ENCODE data around the gene PAXX.

PAXX gene

DNA sequence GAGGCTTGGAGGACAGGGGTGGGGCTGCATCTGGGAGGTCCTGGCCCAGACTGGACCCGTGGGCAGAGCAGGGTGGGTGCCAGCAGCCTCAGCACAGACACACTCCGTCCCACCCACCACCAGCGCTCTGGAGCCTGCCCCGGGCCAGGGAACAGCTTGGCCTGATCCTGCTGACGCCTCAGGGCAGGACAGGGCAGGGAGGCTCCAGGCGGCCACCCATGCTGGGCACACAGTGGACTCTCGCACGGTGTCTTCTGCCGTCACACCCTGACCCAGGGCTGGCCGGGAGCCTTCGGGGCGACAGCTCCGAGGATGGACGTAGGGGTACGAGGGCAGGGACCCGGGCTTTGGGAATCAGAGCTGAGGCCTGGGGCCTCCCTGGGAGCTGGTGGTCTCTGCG lies 23.1 kb upstream of the PAXX start:
- TF ChIP-seq GABPA (IDR thresholded peaks at IDR 0.05; ENCODE audit: low read depth): no peak
- TF ChIP-seq SPI1 (IDR thresholded peaks at IDR 0.05; ENCODE audit: borderline replicate concordance, low read depth): no peak
- TF ChIP-seq, protein P1, sequence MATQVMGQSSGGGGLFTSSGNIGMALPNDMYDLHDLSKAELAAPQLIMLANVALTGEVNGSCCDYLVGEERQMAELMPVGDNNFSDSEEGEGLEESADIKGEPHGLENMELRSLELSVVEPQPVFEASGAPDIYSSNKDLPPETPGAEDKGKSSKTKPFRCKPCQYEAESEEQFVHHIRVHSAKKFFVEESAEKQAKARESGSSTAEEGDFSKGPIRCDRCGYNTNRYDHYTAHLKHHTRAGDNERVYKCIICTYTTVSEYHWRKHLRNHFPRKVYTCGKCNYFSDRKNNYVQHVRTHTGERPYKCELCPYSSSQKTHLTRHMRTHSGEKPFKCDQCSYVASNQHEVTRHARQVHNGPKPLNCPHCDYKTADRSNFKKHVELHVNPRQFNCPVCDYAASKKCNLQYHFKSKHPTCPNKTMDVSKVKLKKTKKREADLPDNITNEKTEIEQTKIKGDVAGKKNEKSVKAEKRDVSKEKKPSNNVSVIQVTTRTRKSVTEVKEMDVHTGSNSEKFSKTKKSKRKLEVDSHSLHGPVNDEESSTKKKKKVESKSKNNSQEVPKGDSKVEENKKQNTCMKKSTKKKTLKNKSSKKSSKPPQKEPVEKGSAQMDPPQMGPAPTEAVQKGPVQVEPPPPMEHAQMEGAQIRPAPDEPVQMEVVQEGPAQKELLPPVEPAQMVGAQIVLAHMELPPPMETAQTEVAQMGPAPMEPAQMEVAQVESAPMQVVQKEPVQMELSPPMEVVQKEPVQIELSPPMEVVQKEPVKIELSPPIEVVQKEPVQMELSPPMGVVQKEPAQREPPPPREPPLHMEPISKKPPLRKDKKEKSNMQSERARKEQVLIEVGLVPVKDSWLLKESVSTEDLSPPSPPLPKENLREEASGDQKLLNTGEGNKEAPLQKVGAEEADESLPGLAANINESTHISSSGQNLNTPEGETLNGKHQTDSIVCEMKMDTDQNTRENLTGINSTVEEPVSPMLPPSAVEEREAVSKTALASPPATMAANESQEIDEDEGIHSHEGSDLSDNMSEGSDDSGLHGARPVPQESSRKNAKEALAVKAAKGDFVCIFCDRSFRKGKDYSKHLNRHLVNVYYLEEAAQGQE (IDR thresholded peaks at IDR 0.05; ENCODE audit: insufficient replicate concordance, low read depth): no peak
- TF ChIP-seq CTCF (IDR thresholded peaks at IDR 0.05; ENCODE audit: insufficient read depth, low read length): no peak
- no peak for TF ChIP-seq POLR2AphosphoS5 (IDR thresholded peaks at IDR 0.05; ENCODE audit: low read depth)
- H3K4me3 ChIP-seq (replicated peaks; ENCODE audit: insufficient read depth, low read length): no peak overlapping the region
- no peak for DNase-seq (ENCODE audit: low read depth in 1 of 2, low spot score in 1 of 2)
- H3K27me3 ChIP-seq (ENCODE audit: insufficient read depth, poor library complexity, severe bottlenecking): no peaks in the 10 kb centered on the region
- H3K27ac ChIP-seq (replicated peaks): no peak overlapping the region

DNA sequence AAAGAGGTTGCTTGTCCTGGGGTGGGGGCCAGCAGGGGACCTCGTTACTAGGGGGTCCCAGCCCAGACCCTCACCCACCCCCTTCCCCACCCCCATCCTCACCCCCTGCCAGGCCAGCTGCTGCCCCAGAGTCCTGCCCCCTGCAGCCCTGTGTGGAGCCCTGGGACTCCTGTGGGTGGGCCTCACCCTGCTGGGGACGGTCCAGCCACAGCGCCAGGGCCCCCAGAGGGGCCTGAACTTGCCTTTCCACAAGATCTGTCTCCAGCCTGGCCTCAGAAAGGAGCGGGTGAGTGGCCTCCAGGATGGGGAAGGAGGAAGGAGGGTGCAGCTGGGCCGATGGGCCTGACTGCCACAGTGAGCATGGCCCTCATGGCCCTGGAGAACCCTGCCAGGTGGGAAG lies 22.4 kb upstream of the PAXX start:
- Histone ChIP-seq H3K27me3 (ENCODE audit: insufficient read depth, poor library complexity, severe bottlenecking) (no peaks in the 10 kb centered on the region), H3K27ac (replicated peaks) (no peak overlapping the region), H3K4me3 (replicated peaks; ENCODE audit: insufficient read depth, low read length) (no peak overlapping the region)
- DNase-seq (ENCODE audit: low read depth in 1 of 2, low spot score in 1 of 2): no peak
- TF ChIP-seq, protein P1 (IDR thresholded peaks at IDR 0.05; ENCODE audit: insufficient replicate concordance, low read depth): no peak
- TF ChIP-seq POLR2AphosphoS5 (IDR thresholded peaks at IDR 0.05; ENCODE audit: low read depth) (no peak), CTCF (IDR thresholded peaks at IDR 0.05; ENCODE audit: insufficient read depth, low read length) (no peak), GABPA (IDR thresholded peaks at IDR 0.05; ENCODE audit: low read depth) (no peak), SPI1 (IDR thresholded peaks at IDR 0.05; ENCODE audit: borderline replicate concordance, low read depth) (no peak)

DNA sequence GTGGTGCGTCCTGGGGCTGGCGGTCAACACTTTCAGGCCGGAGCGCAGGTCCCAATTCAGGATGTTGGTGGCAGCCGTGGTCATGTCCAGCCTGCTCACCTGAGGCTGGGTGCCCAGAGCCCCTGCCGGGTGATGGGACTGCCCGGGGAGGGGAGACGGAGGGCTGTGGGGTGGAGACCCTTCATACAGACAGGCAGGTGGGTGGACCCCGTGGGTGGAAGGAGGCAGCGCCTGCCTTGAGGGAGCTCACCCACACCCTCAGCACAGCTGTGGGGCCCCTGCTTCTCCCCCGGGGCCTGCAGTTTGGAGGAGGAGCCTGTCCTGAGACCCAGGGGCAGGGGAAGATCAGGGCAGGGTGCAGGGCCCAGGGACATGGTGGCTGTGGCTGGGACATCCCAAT lies 21.9 kb upstream of the PAXX start:
- TF ChIP-seq SPI1 (IDR thresholded peaks at IDR 0.05; ENCODE audit: borderline replicate concordance, low read depth) (no peak), CTCF (IDR thresholded peaks at IDR 0.05; ENCODE audit: insufficient read depth, low read length) (no peak), GABPA (IDR thresholded peaks at IDR 0.05; ENCODE audit: low read depth) (no peak), POLR2AphosphoS5 (IDR thresholded peaks at IDR 0.05; ENCODE audit: low read depth) (no peak)
- TF ChIP-seq, protein P1 (IDR thresholded peaks at IDR 0.05; ENCODE audit: insufficient replicate concordance, low read depth): no peak
- H3K27ac ChIP-seq (replicated peaks): no peak overlapping the region

More for the DNA sequence above, 21.9 kb upstream of the PAXX start:
- no peak overlapping the region for H3K4me3 ChIP-seq (replicated peaks; ENCODE audit: insufficient read depth, low read length)
- no peak for DNase-seq (ENCODE audit: low read depth in 1 of 2, low spot score in 1 of 2)
- no peaks in the 10 kb centered on the region for H3K27me3 ChIP-seq (ENCODE audit: insufficient read depth, poor library complexity, severe bottlenecking)

Data from HL-60 (cell line).